ENCODE measurements around the gene NEK6. TPM values are rescaled to one million over a fixed set of nuclear protein-coding genes. Genes with fewer than 3 reads are reported as not detected.

Gene NEK6
- total RNA-seq, 2 experiments from 2014 or later: 5.6 to 16.4 TPM

GRCh38 chr9:124384210-124384609 lies 126.5 kb downstream of the NEK6 start:
- POLR2A ChIA-PET: interaction anchor here (1.5 kb wide), 1 partner anchor 23 kb away, joined by 3 read pairs; no protein-coding TSS in a partner anchor
- DNase-seq (ENCODE audit: low spot score): no peak
- CTCF ChIA-PET (ENCODE audit: unreplicated experiment): no interaction called here
- no peak overlapping the region for H3K4me3 ChIP-seq (ENCODE audit: low read depth, low read length, poor library complexity, severe bottlenecking)
- H3K4me1 ChIP-seq (ENCODE audit: insufficient read depth, low read length, poor library complexity, severe bottlenecking): peaks cover 5% of the 10 kb centered on the region
- TF ChIP-seq EZH2phosphoT487 (IDR thresholded peaks at IDR 0.05; ENCODE audit: borderline replicate concordance, low read depth, low read length) (no peak), CTCF (conservative IDR thresholded peaks at IDR 0.05; ENCODE audit: low read length) (no peak)
- no peaks in the 10 kb centered on the region for H3K9me3 ChIP-seq (ENCODE audit: low read length)
- H2AFZ ChIP-seq (ENCODE audit: low read length): no peak overlapping the region
- peaks cover 60% of the 10 kb centered on the region for H3K36me3 ChIP-seq (ENCODE audit: insufficient read depth, low read length)
- H4K20me1 ChIP-seq (ENCODE audit: insufficient read depth, low read length): peaks cover 10% of the 10 kb centered on the region; the same call in 1 of the 2 replicates
- peaks cover 35% of the 10 kb centered on the region; the same call in 1 of the 2 replicates for H3K79me2 ChIP-seq (ENCODE audit: insufficient read depth, low read depth, low read length)
- no peaks in the 10 kb centered on the region for H3K9me2 ChIP-seq (ENCODE audit: insufficient read depth, low read length)
- no peak overlapping the region for H3K27ac ChIP-seq (ENCODE audit: low read depth, low read length, poor library complexity, severe bottlenecking)
- intact Hi-C loops (cut with micrococcal nuclease; ENCODE audit: unreplicated experiment): no loop called here
- H3K4me2 ChIP-seq (ENCODE audit: low read length): no peak overlapping the region
- no TSS peak for BruUV-seq (replicated peaks)

DNA sequence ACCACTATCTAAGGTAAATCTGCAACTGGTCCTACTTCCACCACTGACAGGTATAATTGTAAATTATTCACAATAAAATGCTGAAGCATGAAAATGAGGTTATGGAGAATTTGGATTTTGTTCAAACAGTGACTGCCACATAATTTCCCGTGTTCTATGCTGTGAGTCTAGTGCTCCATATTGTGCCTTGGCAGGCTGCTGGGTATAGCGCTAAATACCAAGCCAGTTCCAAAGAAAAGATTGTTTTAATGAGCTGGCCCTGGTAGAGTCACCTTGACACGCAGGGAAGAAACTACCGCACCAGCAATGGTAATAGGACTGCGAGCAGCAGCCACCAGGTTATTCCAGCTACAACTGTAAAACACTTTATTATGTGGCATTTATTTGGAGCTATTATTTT lies 127.1 kb downstream of the NEK6 start:
- no peak overlapping the region for H3K4me2 ChIP-seq (ENCODE audit: low read length)
- POLR2A ChIA-PET: interaction anchor here (1.0 kb wide), 1 partner anchor 22 kb away, joined by 3 read pairs; no protein-coding TSS in a partner anchor
- H3K4me1 ChIP-seq (ENCODE audit: insufficient read depth, low read length, poor library complexity, severe bottlenecking): peaks cover 5% of the 10 kb centered on the region
- intact Hi-C loops (cut with micrococcal nuclease; ENCODE audit: unreplicated experiment): no loop called here
- no peak overlapping the region for H3K4me3 ChIP-seq (ENCODE audit: low read depth, low read length, poor library complexity, severe bottlenecking)
- peaks cover 38% of the 10 kb centered on the region; the same call in 1 of the 2 replicates for H3K79me2 ChIP-seq (ENCODE audit: insufficient read depth, low read depth, low read length)
- no peaks in the 10 kb centered on the region for H3K9me2 ChIP-seq (ENCODE audit: insufficient read depth, low read length)
- no peaks in the 10 kb centered on the region for H3K9me3 ChIP-seq (ENCODE audit: low read length)
- CTCF ChIA-PET (ENCODE audit: unreplicated experiment): no interaction called here
- peaks cover 10% of the 10 kb centered on the region; the same call in 1 of the 2 replicates for H4K20me1 ChIP-seq (ENCODE audit: insufficient read depth, low read length)
- no peak for DNase-seq (ENCODE audit: low spot score)
- H3K36me3 ChIP-seq (ENCODE audit: insufficient read depth, low read length): peaks cover 54% of the 10 kb centered on the region
- no peak for TF ChIP-seq CTCF (conservative IDR thresholded peaks at IDR 0.05; ENCODE audit: low read length)
- no peak overlapping the region for H3K27ac ChIP-seq (ENCODE audit: low read depth, low read length, poor library complexity, severe bottlenecking)
- H2AFZ ChIP-seq (ENCODE audit: low read length): no peak overlapping the region
- no TSS peak for BruUV-seq (replicated peaks)

DNA sequence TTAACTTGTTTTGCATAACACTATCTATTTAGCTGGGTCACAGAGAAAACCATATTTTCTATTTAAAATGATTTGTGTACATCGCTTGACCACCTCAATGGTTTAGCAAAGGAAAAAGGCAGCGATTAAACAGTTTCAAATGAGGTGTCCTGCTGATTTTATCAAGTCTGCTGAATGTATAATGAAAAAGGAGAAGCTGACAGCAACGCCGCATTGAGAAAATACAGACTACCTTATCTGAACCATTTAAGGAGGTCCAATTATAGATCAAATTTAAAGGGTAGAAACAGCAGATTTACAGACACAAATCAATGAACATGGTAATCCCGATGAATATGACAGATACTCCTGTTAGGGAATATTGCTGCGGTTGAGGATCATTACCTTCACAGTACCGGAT lies 127.9 kb downstream of the NEK6 start:
- Histone ChIP-seq H3K9me3 (ENCODE audit: low read length) (no peaks in the 10 kb centered on the region), H3K27ac (ENCODE audit: low read depth, low read length, poor library complexity, severe bottlenecking) (no peak overlapping the region), H4K20me1 (ENCODE audit: insufficient read depth, low read length) (peaks cover 17% of the 10 kb centered on the region), H3K9me2 (ENCODE audit: insufficient read depth, low read length) (no peaks in the 10 kb centered on the region), H3K36me3 (ENCODE audit: insufficient read depth, low read length) (peaks cover 50% of the 10 kb centered on the region), H2AFZ (ENCODE audit: low read length) (no peak overlapping the region), H3K4me2 (ENCODE audit: low read length) (no peak overlapping the region), H3K4me1 (ENCODE audit: insufficient read depth, low read length, poor library complexity, severe bottlenecking) (peaks cover 5% of the 10 kb centered on the region), H3K4me3 (ENCODE audit: low read depth, low read length, poor library complexity, severe bottlenecking) (no peak overlapping the region), H3K79me2 (ENCODE audit: insufficient read depth, low read depth, low read length) (peaks cover 45% of the 10 kb centered on the region; the same call in 1 of the 2 replicates)
- no TSS peak for BruUV-seq (replicated peaks)
- intact Hi-C loops (cut with micrococcal nuclease; ENCODE audit: unreplicated experiment): no loop called here
- TF ChIP-seq EZH2phosphoT487 (IDR thresholded peaks at IDR 0.05; ENCODE audit: borderline replicate concordance, low read depth, low read length) (no peak), CTCF (conservative IDR thresholded peaks at IDR 0.05; ENCODE audit: low read length) (no peak)
- no peak for DNase-seq (ENCODE audit: low spot score)
- CTCF ChIA-PET (ENCODE audit: unreplicated experiment): no interaction called here
- POLR2A ChIA-PET: interaction anchor here (1.0 kb wide), 1 partner anchor 23 kb away, joined by 3 read pairs; no protein-coding TSS in a partner anchor
